ENCODE results near the gene CNTRL. TPM values are rescaled to one million over a fixed set of nuclear protein-coding genes. Genes with fewer than 3 reads are reported as not detected.

The CNTRL gene
- total RNA-seq, 1 experiment from 2014 or later = 18.9 TPM

DNA sequence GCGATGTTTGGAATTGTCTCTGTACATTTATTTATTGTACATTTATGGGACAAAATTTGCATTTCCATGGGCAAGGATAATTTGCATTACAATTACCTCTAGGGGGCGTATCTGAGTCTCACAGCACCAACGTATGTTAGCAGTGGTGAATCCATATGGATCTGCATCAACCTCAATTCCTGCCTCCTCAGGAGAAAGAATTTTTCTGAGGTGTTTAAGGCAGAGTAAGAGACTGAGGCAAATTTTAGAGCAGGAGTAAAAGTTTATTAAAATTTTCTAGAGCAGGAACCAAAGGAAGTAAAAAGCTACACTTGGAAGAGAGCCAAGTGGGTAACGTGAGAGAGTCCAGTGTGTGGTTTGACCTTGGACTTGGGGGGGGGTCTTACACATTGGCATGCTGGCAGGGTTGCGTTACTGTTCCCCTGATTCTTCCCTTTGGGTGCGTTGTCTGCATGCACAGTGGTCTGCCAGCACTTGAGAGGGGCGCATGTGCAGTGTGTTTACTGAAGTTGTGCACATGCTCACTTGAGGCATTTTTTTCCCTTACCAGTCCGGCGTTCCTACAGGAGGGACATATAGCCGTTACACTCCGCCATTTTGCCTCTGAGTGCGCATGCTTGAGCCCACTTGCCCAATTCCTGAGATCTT lies 147.9 kb downstream of the CNTRL start:
- H3K4me3 Mint-ChIP-seq (ENCODE audit: unreplicated experiment) = no peak overlapping the region
- intact Hi-C loops (cut with micrococcal nuclease) = loop anchor here (1.0 kb wide), 1 partner anchor 56 kb away; no protein-coding TSS in a partner anchor
- BruUV-seq (replicated peaks) = no TSS peak
- ChIA-PET CTCF (interaction anchor here (0.6 to 6.6 kb wide), 18 partner anchors 9 to 256 kb away, joined by 3 to 53 read pairs (median 3); no protein-coding TSS in a partner anchor), POLR2A (interaction anchor here (2.2 kb wide), 1 partner anchor 46 kb away, joined by 6 read pairs; the partner anchor contains the start of gene GSN)
- TF ChIP-seq CTCF (IDR thresholded peaks at IDR 0.05; ENCODE audit: unreplicated experiment) = peak; percentile 59
- peaks cover 7% of the 10 kb centered on the region for H3K4me1 Mint-ChIP-seq (ENCODE audit: insufficient read depth, unreplicated experiment)
- no peaks in the 10 kb centered on the region for H3K9me3 Mint-ChIP-seq (ENCODE audit: unreplicated experiment)
- DNase-seq (ENCODE audit: unreplicated experiment) = peak; percentile 65
- H3K27me3 Mint-ChIP-seq (ENCODE audit: insufficient read depth, unreplicated experiment) = no peaks in the 10 kb centered on the region
- no peak overlapping the region for H3K27ac Mint-ChIP-seq (ENCODE audit: low read depth, unreplicated experiment)
- no peaks in the 10 kb centered on the region for H3K36me3 Mint-ChIP-seq (ENCODE audit: insufficient read depth, unreplicated experiment)

GRCh38 chr9:121225240-121225639 lies 150.5 kb downstream of the CNTRL start:
- DNase-seq (ENCODE audit: unreplicated experiment) = no peak
- ChIA-PET CTCF (interaction anchor here (0.6 to 6.6 kb wide), 5 partner anchors 12 to 146 kb away, joined by 3 to 53 read pairs (median 4); no protein-coding TSS in a partner anchor), POLR2A (no interaction called here)
- no peak overlapping the region for H3K4me3 Mint-ChIP-seq (ENCODE audit: unreplicated experiment)
- no peaks in the 10 kb centered on the region for H3K36me3 Mint-ChIP-seq (ENCODE audit: insufficient read depth, unreplicated experiment)
- no peak overlapping the region for H3K27ac Mint-ChIP-seq (ENCODE audit: low read depth, unreplicated experiment)
- no TSS peak for BruUV-seq (replicated peaks)
- intact Hi-C loops (cut with micrococcal nuclease) = no loop called here
- no peak for TF ChIP-seq CTCF (IDR thresholded peaks at IDR 0.05; ENCODE audit: unreplicated experiment)
- H3K9me3 Mint-ChIP-seq (ENCODE audit: unreplicated experiment) = no peaks in the 10 kb centered on the region
- no peaks in the 10 kb centered on the region for H3K4me1 Mint-ChIP-seq (ENCODE audit: insufficient read depth, unreplicated experiment)
- no peaks in the 10 kb centered on the region for H3K27me3 Mint-ChIP-seq (ENCODE audit: insufficient read depth, unreplicated experiment)

- no peaks in the 10 kb centered on the region for H3K9me3 Mint-ChIP-seq (ENCODE audit: unreplicated experiment)
- no peaks in the 10 kb centered on the region for H3K36me3 Mint-ChIP-seq (ENCODE audit: insufficient read depth, unreplicated experiment)
- TF ChIP-seq CTCF (IDR thresholded peaks at IDR 0.05; ENCODE audit: unreplicated experiment) = no peak
- no peak overlapping the region for H3K4me3 Mint-ChIP-seq (ENCODE audit: unreplicated experiment)
- BruUV-seq (replicated peaks) = no TSS peak
- intact Hi-C loops (cut with micrococcal nuclease) = no loop called here
- ChIA-PET POLR2A (interaction anchor here (0.6 to 1.2 kb wide), 5 partner anchors 8 to 56 kb away, joined by 3 to 6 read pairs (median 3); partner anchors contain the start of gene GSN), CTCF (interaction anchor here (1.1 to 6.6 kb wide), 3 partner anchors 13 to 177 kb away, joined by 5 to 53 read pairs (median 6); no protein-coding TSS in a partner anchor)
- no peak for DNase-seq (ENCODE audit: unreplicated experiment)
- H3K27ac Mint-ChIP-seq (ENCODE audit: low read depth, unreplicated experiment) = no peak overlapping the region
- H3K4me1 Mint-ChIP-seq (ENCODE audit: insufficient read depth, unreplicated experiment) = no peaks in the 10 kb centered on the region
- H3K27me3 Mint-ChIP-seq (ENCODE audit: insufficient read depth, unreplicated experiment) = no peaks in the 10 kb centered on the region
Observed at GRCh38 chr9:121226175-121226574, 151.4 kb downstream of the CNTRL start.

Other genes with a start within 250 kb of the CNTRL start
- 71.0 and 91.0 TPM in 2 replicates for gene PSMD5, start 232.0 kb upstream of the CNTRL start, total RNA-seq (2022)
- 39.6 and 61.0 TPM in 2 replicates for gene PHF19, start 197.8 kb upstream of the CNTRL start, total RNA-seq (2022)
- gene TRAF1, start 148.2 kb upstream of the CNTRL start, total RNA-seq (2022) = 0.84 and 1.2 TPM in 2 replicates
- 3.2 and 4.2 TPM in 2 replicates for gene C5, start 24.7 kb upstream of the CNTRL start, total RNA-seq (2022)
- 65.8 and 77.0 TPM in 2 replicates for gene RAB14, start 126.9 kb downstream of the CNTRL start, total RNA-seq (2022)
- 21.9 and 24.9 TPM in 2 replicates for gene GSN, start 193.2 kb downstream of the CNTRL start, total RNA-seq (2022)